IPS DF 4.7 (cell line): ENCODE results near the gene FMN1.

ENCODE experiments used
- DNase-seq: peaks from one replicate; pipeline ENCODE4 v3.0.0-alpha.2; 2013; ENCODE audit warnings: low spot score; ENCODE audit errors: extremely low read depth

FMN1 gene

GRCh38 chr15:32889214-32889613 lies 305.3 kb downstream of the FMN1 start:
- DNase-seq: no peak

GRCh38 chr15:32888221-32888761 lies 306.2 kb downstream of the FMN1 start:
- DNase-seq: no peak

- no peak for DNase-seq
Observed at GRCh38 chr15:32887090-32887489, 307.4 kb downstream of the FMN1 start.

- no peak for DNase-seq
Observed at GRCh38 chr15:32886459-32886858, 308.1 kb downstream of the FMN1 start.

- DNase-seq: no peak
Observed at GRCh38 chr15:32885713-32886112, 308.8 kb downstream of the FMN1 start.

- no peak for DNase-seq
Observed at GRCh38 chr15:32884146-32884545, 310.4 kb downstream of the FMN1 start.

- no peak for DNase-seq
Observed at GRCh38 chr15:32882955-32883354, 311.6 kb downstream of the FMN1 start.

- DNase-seq: no peak
Observed at GRCh38 chr15:32881528-32881927, 313.0 kb downstream of the FMN1 start.

GRCh38 chr15:32880642-32881041 lies 313.9 kb downstream of the FMN1 start:
- no peak for DNase-seq

GRCh38 chr15:32879980-32880379 lies 314.5 kb downstream of the FMN1 start:
- no peak for DNase-seq

GRCh38 chr15:32878869-32879805 lies 315.4 kb downstream of the FMN1 start:
- no peak for DNase-seq

- no peak for DNase-seq
Observed at GRCh38 chr15:32878342-32878741, 316.2 kb downstream of the FMN1 start.

GRCh38 chr15:32877252-32878019 lies 317.1 kb downstream of the FMN1 start:
- no peak for DNase-seq

GRCh38 chr15:32873284-32874114 lies 321.0 kb downstream of the FMN1 start:
- DNase-seq: no peak

GRCh38 chr15:32872621-32873283 lies 321.8 kb downstream of the FMN1 start:
- no peak for DNase-seq

GRCh38 chr15:32871883-32872282 lies 322.6 kb downstream of the FMN1 start:
- no peak for DNase-seq

GRCh38 chr15:32870240-32871033 lies 324.1 kb downstream of the FMN1 start:
- DNase-seq: no peak

- DNase-seq: no peak
Observed at GRCh38 chr15:32869776-32870175, 324.7 kb downstream of the FMN1 start.

GRCh38 chr15:32867313-32867626 lies 327.2 kb downstream of the FMN1 start:
- DNase-seq: no peak
